ENCODE results near the gene MAP7D3. TPM values are rescaled to one million over a fixed set of nuclear protein-coding genes. Genes with fewer than 3 reads are reported as not detected.

MAP7D3 gene
- total RNA-seq, 4 donors from 2014 or later: 14.5 to 21.2 (median 17.1) TPM

DNA sequence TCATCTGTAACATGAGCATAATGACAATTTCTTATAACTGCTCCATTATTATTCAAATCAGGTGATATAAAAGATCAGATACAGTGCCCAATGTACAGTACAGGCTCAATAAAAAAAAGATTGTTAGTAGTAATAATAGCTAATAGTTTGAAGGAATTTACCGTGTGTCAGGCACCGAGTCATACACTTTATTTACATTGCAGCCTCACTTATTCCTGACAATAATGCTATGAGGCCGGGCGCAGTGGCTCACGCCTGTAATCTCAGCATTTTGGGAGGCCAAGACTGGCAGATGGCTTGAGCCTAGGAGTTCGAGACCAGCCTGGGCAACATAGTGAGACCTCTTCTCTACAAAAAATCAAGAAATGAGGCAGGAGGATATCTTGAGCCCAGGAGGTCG, 10.1 kb upstream of the MAP7D3 start:
- Histone ChIP-seq H3K36me3 (no peaks in the 10 kb centered on the region), H3K4me1 (peaks cover 8 to 39% (median 31%) of the 10 kb centered on the region in 4 donors), H3K4me3 (no peak overlapping the region), H3K27ac (replicated peaks in 1 of 4) (peak overlapping the region; percentile 4 to 74 (median 59)), H3K27me3 (no peaks in the 10 kb centered on the region), H3K9me3 (no peaks in the 10 kb centered on the region)
- intact Hi-C loops (cut with DNase I): no loop called here
- 79% methylated on average over 7 of the region's 7 CpGs for WGBS
- TF ChIP-seq CTCF (IDR thresholded peaks at IDR 0.05): no peak
- TF ChIP-seq EP300 (IDR thresholded peaks at IDR 0.05): no peak
- TF ChIP-seq POLR2AphosphoS5 (IDR thresholded peaks at IDR 0.05): no peak
- DNase-seq (ENCODE audit: extremely low spot score): no peak

GRCh38 chrX:136260776-136261175, 9.6 kb upstream of the MAP7D3 start:
- Histone ChIP-seq H3K27me3 (no peaks in the 10 kb centered on the region), H3K27ac (replicated peaks in 1 of 4) (peak overlapping the region; percentile 4 to 74 (median 59)), H3K4me3 (no peak overlapping the region), H3K4me1 (peaks cover 8 to 44% (median 36%) of the 10 kb centered on the region in 4 donors), H3K9me3 (no peaks in the 10 kb centered on the region), H3K36me3 (no peaks in the 10 kb centered on the region)
- TF ChIP-seq CTCF (IDR thresholded peaks at IDR 0.05) (no peak), POLR2A (IDR thresholded peaks at IDR 0.05; ENCODE audit: low read depth) (no peak), EP300 (IDR thresholded peaks at IDR 0.05) (no peak), POLR2AphosphoS5 (IDR thresholded peaks at IDR 0.05) (no peak)
- intact Hi-C loops (cut with DNase I): no loop called here
- no peak for DNase-seq (ENCODE audit: extremely low spot score)

DNA sequence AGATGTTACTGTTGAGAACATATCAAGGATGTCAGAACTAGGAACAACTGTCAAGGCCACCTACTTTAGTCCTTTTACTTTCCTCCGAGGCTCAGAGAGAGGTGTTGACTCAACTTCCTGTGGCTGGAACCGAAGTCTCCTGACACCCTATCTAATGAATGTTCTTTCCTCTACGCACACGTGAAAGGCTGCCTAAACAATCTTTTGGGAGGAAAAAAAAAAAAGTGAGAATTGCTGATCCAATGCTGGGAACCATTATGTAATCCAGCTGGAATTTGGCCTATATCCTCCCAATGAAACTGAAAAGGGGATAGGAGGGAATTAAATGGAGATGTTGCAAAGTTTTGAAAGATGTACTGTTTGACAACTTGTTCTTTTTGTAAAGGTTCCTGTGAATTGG, 8.3 kb upstream of the MAP7D3 start:
- TF ChIP-seq POLR2A (IDR thresholded peaks at IDR 0.05; ENCODE audit: low read depth): no peak
- TF ChIP-seq POLR2AphosphoS5 (IDR thresholded peaks at IDR 0.05): peak; percentile 46 to 53
- Histone ChIP-seq H3K27me3 (no peaks in the 10 kb centered on the region), H3K9me3 (no peaks in the 10 kb centered on the region), H3K27ac (replicated peaks in 1 of 4) (peak overlapping the region; percentile 58 to 74 (median 62)), H3K36me3 (no peaks in the 10 kb centered on the region), H3K4me1 (peaks cover 8 to 49% (median 41%) of the 10 kb centered on the region in 4 donors), H3K4me3 (no peak overlapping the region)
- no peak for DNase-seq (ENCODE audit: extremely low spot score)
- 30% methylated on average over 4 of the region's 4 CpGs for WGBS
- intact Hi-C loops (cut with DNase I): no loop called here

DNA sequence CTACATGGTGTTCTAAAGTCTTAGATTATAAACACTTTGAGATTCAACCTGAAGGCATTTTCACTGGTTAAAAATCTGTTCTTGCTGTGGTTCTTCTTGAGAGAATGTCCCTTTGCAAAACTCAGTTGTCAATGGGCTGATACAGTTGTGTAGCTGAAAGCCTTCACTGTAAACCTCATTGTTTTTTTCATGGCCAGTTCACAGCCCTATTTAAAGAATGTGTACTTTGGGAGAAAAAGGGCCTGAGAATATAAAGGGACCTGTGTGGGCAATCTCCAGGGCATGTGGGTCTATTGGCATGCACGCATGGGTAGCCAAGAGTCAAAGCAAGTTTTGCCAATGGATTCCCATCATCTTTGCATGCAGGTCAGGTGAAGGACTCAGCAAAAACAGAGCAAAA, 7.8 kb upstream of the MAP7D3 start:
- WGBS: 87% methylated on average over 1 of the region's 1 CpG
- Histone ChIP-seq H3K27me3 (no peaks in the 10 kb centered on the region), H3K4me1 (peaks cover 8 to 49% (median 41%) of the 10 kb centered on the region in 4 donors), H3K4me3 (no peak overlapping the region), H3K36me3 (no peaks in the 10 kb centered on the region), H3K9me3 (no peaks in the 10 kb centered on the region), H3K27ac (replicated peaks in 1 of 4) (peak overlapping the region; percentile 58 to 74 (median 62))
- no peak for DNase-seq (ENCODE audit: extremely low spot score)
- intact Hi-C loops (cut with DNase I): no loop called here
- TF ChIP-seq CTCF (IDR thresholded peaks at IDR 0.05): no peak
- TF ChIP-seq POLR2A (IDR thresholded peaks at IDR 0.05; ENCODE audit: low read depth): no peak
- TF ChIP-seq EP300 (IDR thresholded peaks at IDR 0.05): no peak
- TF ChIP-seq POLR2AphosphoS5 (IDR thresholded peaks at IDR 0.05): no peak

GRCh38 chrX:136256026-136256425, 4.8 kb upstream of the MAP7D3 start:
- no peaks in the 10 kb centered on the region for H3K9me3 ChIP-seq
- no peak for TF ChIP-seq EP300 (IDR thresholded peaks at IDR 0.05)
- TF ChIP-seq CTCF (IDR thresholded peaks at IDR 0.05): no peak
- TF ChIP-seq POLR2A (IDR thresholded peaks at IDR 0.05; ENCODE audit: low read depth): no peak
- TF ChIP-seq POLR2AphosphoS5 (IDR thresholded peaks at IDR 0.05): no peak
- peak overlapping the region in 1 of 4 donors; percentile 19 for H3K4me3 ChIP-seq
- no peaks in the 10 kb centered on the region for H3K36me3 ChIP-seq
- intact Hi-C loops (cut with DNase I): no loop called here
- peak overlapping the region; percentile 53 to 78 (median 62) for H3K27ac ChIP-seq (replicated peaks in 1 of 4)
- H3K4me1 ChIP-seq: peaks cover 0 to 41% (median 37%) of the 10 kb centered on the region in 4 donors
- WGBS: 32% methylated on average over 7 of the region's 7 CpGs
- no peak for DNase-seq (ENCODE audit: extremely low spot score)
- peaks cover 0 to 1% (median 0%) of the 10 kb centered on the region in 4 donors for H3K27me3 ChIP-seq

All from esophagus muscularis mucosa (tissue), 4 donors.